ENCODE measurements around the gene KDM6B. TPM values are rescaled to one million over a fixed set of nuclear protein-coding genes. Genes with fewer than 3 reads are reported as not detected.

KDM6B gene
- polyA plus RNA-seq, 1 donor from 2014 or later: 2.5 TPM

DNA sequence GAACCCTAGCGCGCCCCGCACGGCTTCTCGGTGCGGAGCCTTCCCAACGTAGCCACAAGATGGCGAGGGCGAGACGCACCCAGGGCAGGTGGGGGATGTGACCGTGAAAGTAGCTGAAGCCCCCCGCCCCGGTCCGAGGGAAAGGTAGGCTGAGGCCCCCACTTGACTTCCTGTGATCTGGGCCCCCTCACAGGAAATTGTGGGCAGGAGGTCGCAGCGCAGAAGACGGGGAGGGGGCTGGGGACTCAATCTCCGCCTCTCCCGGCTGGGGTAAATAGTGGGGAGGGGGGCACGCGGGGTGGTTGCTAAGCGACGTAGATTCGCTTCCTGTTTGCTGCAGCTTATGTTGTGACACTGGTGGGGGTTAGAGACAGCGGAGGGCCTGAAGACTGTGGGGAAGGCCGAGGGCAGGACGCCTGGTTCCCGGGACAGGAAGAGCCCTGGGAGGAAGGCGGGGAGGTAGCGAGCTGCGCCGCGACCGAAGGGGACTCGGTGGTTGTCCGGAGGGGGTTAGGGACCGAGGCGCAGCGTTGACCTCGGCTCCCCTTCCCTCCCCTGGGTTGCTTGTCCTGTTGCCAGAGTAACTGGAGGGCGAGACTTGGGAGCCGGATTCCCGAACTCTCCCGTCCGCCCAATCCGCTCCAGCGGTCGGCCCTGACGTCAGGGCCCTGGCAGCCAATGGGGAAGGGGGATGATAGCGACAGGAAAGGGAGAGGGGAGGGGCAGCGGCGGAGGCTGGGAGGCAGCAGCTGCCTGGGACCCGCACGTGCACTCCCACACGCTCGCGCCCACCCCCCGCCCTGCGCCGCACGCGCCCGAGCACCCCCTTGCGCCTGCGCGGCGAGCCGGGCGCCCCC, 1.2 kb downstream of the KDM6B start:
- peaks cover 5% of the 10 kb centered on the region for H4K20me1 ChIP-seq (ENCODE audit: insufficient read depth)
- peak; percentile 48 for TF ChIP-seq POLR2AphosphoS5 (IDR thresholded peaks at IDR 0.05)
- TF ChIP-seq RAD21 (conservative IDR thresholded peaks at IDR 0.05): peak; percentile 89
- TF ChIP-seq EZH2 (IDR thresholded peaks at IDR 0.05; ENCODE audit: borderline replicate concordance, insufficient read depth, low read length, poor library complexity, severe bottlenecking): no peak
- TF ChIP-seq, protein P1, sequence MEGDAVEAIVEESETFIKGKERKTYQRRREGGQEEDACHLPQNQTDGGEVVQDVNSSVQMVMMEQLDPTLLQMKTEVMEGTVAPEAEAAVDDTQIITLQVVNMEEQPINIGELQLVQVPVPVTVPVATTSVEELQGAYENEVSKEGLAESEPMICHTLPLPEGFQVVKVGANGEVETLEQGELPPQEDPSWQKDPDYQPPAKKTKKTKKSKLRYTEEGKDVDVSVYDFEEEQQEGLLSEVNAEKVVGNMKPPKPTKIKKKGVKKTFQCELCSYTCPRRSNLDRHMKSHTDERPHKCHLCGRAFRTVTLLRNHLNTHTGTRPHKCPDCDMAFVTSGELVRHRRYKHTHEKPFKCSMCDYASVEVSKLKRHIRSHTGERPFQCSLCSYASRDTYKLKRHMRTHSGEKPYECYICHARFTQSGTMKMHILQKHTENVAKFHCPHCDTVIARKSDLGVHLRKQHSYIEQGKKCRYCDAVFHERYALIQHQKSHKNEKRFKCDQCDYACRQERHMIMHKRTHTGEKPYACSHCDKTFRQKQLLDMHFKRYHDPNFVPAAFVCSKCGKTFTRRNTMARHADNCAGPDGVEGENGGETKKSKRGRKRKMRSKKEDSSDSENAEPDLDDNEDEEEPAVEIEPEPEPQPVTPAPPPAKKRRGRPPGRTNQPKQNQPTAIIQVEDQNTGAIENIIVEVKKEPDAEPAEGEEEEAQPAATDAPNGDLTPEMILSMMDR (IDR thresholded peaks at IDR 0.05; ENCODE audit: poor library complexity, severe bottlenecking): peak; percentile 97
- no peak for TF ChIP-seq TAF1 (IDR thresholded peaks at IDR 0.05; ENCODE audit: low read depth)
- TF ChIP-seq, protein P2, sequence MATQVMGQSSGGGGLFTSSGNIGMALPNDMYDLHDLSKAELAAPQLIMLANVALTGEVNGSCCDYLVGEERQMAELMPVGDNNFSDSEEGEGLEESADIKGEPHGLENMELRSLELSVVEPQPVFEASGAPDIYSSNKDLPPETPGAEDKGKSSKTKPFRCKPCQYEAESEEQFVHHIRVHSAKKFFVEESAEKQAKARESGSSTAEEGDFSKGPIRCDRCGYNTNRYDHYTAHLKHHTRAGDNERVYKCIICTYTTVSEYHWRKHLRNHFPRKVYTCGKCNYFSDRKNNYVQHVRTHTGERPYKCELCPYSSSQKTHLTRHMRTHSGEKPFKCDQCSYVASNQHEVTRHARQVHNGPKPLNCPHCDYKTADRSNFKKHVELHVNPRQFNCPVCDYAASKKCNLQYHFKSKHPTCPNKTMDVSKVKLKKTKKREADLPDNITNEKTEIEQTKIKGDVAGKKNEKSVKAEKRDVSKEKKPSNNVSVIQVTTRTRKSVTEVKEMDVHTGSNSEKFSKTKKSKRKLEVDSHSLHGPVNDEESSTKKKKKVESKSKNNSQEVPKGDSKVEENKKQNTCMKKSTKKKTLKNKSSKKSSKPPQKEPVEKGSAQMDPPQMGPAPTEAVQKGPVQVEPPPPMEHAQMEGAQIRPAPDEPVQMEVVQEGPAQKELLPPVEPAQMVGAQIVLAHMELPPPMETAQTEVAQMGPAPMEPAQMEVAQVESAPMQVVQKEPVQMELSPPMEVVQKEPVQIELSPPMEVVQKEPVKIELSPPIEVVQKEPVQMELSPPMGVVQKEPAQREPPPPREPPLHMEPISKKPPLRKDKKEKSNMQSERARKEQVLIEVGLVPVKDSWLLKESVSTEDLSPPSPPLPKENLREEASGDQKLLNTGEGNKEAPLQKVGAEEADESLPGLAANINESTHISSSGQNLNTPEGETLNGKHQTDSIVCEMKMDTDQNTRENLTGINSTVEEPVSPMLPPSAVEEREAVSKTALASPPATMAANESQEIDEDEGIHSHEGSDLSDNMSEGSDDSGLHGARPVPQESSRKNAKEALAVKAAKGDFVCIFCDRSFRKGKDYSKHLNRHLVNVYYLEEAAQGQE (IDR thresholded peaks at IDR 0.05; ENCODE audit: borderline replicate concordance): no peak
- TF ChIP-seq SMC3 (conservative IDR thresholded peaks at IDR 0.05; ENCODE audit: poor library complexity): peak; percentile 94
- peak; percentile 87 for TF ChIP-seq MXI1 (conservative IDR thresholded peaks at IDR 0.05; ENCODE audit: poor library complexity, severe bottlenecking)
- peak; percentile 68 for TF ChIP-seq EP300 (conservative IDR thresholded peaks at IDR 0.05; ENCODE audit: poor library complexity, severe bottlenecking)
- peak overlapping the region; percentile 27 for H2AFZ ChIP-seq (ENCODE audit: low read depth, low read length)
- H3K36me3 ChIP-seq (ENCODE audit: insufficient read depth, low read length): no peaks in the 10 kb centered on the region
- peak overlapping the region; percentile 98 for H3K9ac ChIP-seq (ENCODE audit: low read length)
- peak overlapping the region; percentile 77 for H3K4me2 ChIP-seq (ENCODE audit: low read length)
- H3F3A ChIP-seq (ENCODE audit: insufficient read depth, low read length, poor library complexity, severe bottlenecking): peaks cover 11% of the 10 kb centered on the region
- peak overlapping the region; percentile 98 for H3K27ac ChIP-seq (ENCODE audit: low read length)
- H3K4me3 ChIP-seq (ENCODE audit: low read length): peak overlapping the region; percentile 82
- H3K79me2 ChIP-seq (replicated peaks; ENCODE audit: insufficient read depth, low read length): peaks cover 29% of the 10 kb centered on the region
- no peaks in the 10 kb centered on the region for H3K9me3 ChIP-seq (ENCODE audit: low read length)
- H3K27me3 ChIP-seq (ENCODE audit: insufficient read depth, low read depth, low read length): no peaks in the 10 kb centered on the region
- no peaks in the 10 kb centered on the region for H3K9me2 ChIP-seq (ENCODE audit: insufficient read depth, low read length)

DNA sequence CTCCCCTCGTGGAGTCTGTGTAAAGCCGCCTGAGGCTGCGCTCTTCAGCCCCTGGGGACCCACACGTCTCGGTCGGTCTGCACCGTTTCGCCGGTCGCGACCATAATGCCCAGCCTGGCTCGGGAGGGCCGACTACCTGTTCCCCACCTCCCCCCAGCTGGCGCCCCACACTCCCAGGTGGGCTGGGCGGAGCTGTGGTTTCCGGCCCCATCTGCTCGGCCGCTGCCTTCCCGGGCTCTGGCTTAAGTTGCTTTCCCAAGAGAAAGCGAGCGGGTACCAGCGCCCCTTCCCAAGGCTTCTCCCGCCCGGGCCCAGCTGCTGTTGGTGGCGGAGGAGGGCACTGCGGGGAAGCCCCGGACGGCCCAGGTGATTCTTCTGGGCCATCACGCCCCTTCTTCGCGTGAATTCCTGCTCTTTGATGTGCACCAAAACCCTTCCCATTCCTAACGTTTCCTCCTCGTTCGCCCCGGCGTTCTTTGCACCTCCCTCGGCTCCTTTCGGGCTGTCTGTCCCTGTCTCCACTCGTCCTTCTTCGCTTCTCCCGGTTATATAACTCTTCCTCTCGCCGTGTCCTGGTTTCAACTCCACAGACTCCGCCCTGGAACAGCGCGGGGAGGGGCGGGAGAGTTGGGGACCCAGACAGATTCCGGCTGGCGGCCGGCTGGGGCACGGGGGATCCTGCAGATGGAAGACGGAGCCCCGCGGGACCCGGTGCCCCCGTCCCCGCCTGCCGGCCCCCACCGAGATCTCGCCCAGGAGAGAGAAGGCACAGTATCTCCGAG, 2.0 kb downstream of the KDM6B start:
- TF ChIP-seq EP300 (conservative IDR thresholded peaks at IDR 0.05; ENCODE audit: poor library complexity, severe bottlenecking) (no peak), EZH2 (IDR thresholded peaks at IDR 0.05; ENCODE audit: borderline replicate concordance, insufficient read depth, low read length, poor library complexity, severe bottlenecking) (no peak), POLR2AphosphoS5 (IDR thresholded peaks at IDR 0.05) (peak; percentile 80), SMC3 (conservative IDR thresholded peaks at IDR 0.05; ENCODE audit: poor library complexity) (no peak), MXI1 (conservative IDR thresholded peaks at IDR 0.05; ENCODE audit: poor library complexity, severe bottlenecking) (no peak), TAF1 (IDR thresholded peaks at IDR 0.05; ENCODE audit: low read depth) (peak; percentile 86), RAD21 (conservative IDR thresholded peaks at IDR 0.05) (no peak)
- TF ChIP-seq, protein P2 (IDR thresholded peaks at IDR 0.05; ENCODE audit: borderline replicate concordance): peak; percentile 65
- TF ChIP-seq, protein P1 (IDR thresholded peaks at IDR 0.05; ENCODE audit: poor library complexity, severe bottlenecking): no peak
- Histone ChIP-seq H3K36me3 (ENCODE audit: insufficient read depth, low read length) (no peaks in the 10 kb centered on the region), H3K4me2 (ENCODE audit: low read length) (peak overlapping the region; percentile 100), H3K27ac (ENCODE audit: low read length) (peak overlapping the region; percentile 96), H3K9me2 (ENCODE audit: insufficient read depth, low read length) (no peaks in the 10 kb centered on the region), H3K9me3 (ENCODE audit: low read length) (no peaks in the 10 kb centered on the region), H3K27me3 (ENCODE audit: insufficient read depth, low read depth, low read length) (no peaks in the 10 kb centered on the region), H2AFZ (ENCODE audit: low read depth, low read length) (no peak overlapping the region), H3K9ac (ENCODE audit: low read length) (peak overlapping the region; percentile 98), H3K4me3 (ENCODE audit: low read length) (peak overlapping the region; percentile 82), H3F3A (ENCODE audit: insufficient read depth, low read length, poor library complexity, severe bottlenecking) (peaks cover 15% of the 10 kb centered on the region), H3K79me2 (replicated peaks; ENCODE audit: insufficient read depth, low read length) (peaks cover 37% of the 10 kb centered on the region), H4K20me1 (ENCODE audit: insufficient read depth) (peaks cover 5% of the 10 kb centered on the region)

All from neural cell (in vitro differentiated cells).